GM19025 (cell line): ENCODE data around the gene ZNF382.

Source experiments
- ATAC-seq: cut with Tn5 transposase; IDR thresholded peaks from one replicate; pipeline ENCODE4 v1.9.1; 2021; ENCODE audit warnings: mild to moderate bottlenecking, low read depth, moderate library complexity; ENCODE audit not compliant: unreplicated experiment

The ZNF382 gene

DNA sequence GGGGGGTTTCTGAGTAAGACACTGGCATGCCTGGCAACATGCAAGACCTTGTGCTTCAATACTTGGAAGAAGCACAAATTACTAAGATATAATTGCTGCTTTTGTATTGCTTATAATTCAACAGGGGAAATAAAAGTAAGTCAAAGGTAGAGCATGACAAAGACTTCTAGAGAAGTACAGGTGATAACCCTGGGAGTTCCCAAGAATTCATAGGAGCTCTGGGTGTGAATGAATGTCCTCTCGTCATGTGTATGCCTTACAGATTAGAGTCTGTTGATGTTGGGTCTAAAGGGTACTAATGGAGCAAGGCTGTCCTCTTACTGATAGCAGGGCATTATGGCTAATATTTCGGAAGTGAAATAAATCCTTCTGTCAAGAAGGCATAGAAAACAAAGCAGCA is 69.1 kb downstream of the ZNF382 start:
- no peak for ATAC-seq

DNA sequence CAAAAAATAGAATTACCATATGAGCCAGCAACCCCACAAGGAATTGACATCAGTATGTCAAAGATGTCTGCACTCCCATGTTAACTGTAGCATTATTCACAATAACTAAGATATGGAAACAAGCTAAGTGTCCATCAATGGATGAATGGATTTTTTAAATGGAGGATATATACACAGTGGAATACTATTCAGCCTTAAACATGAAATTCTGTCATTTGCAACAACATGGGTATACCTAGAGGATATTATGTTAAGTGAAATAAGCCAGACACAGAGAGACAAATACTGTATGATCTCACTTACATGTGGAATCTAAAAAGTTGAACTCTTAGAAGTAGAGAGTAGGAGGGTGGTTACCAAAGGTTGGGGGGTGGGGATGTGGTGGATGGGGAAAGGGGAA is 74.3 kb downstream of the ZNF382 start:
- no peak for ATAC-seq
